NCI-H1092 treated with DMSO at 0.1 percent for 48 hours (cell line): ENCODE data around the gene DGKI.

Experiments
- DNase-seq: peaks from one replicate; lab custom pipeline; 2025; lab: John Stamatoyannopoulos, UW

DGKI gene

GRCh38 chr7:137871170-137871915, 24.6 kb upstream of the DGKI start:
- DNase-seq, result no peak

GRCh38 chr7:137870684-137871083, 23.9 kb upstream of the DGKI start:
- no peak for DNase-seq

GRCh38 chr7:137870078-137870477, 23.3 kb upstream of the DGKI start:
- no peak for DNase-seq

- no peak for DNase-seq
These were observed 22.5 kb upstream of the DGKI start for GRCh38 chr7:137869260-137869659.

- DNase-seq, result no peak
These were observed 20.5 kb upstream of the DGKI start for GRCh38 chr7:137867289-137867688.

GRCh38 chr7:137865764-137866163, 19.0 kb upstream of the DGKI start:
- DNase-seq, result no peak

- no peak for DNase-seq
These were observed 16.2 kb upstream of the DGKI start for GRCh38 chr7:137862964-137863363.

GRCh38 chr7:137862358-137862757, 15.6 kb upstream of the DGKI start:
- no peak for DNase-seq

- DNase-seq, result no peak
These were observed 13.8 kb upstream of the DGKI start for GRCh38 chr7:137860542-137860941.

GRCh38 chr7:137853053-137853452, 6.3 kb upstream of the DGKI start:
- DNase-seq, result no peak

GRCh38 chr7:137852108-137852507, 5.3 kb upstream of the DGKI start:
- DNase-seq, result no peak

GRCh38 chr7:137850972-137851945, 4.5 kb upstream of the DGKI start:
- DNase-seq, result no peak

GRCh38 chr7:137850571-137850970, 3.8 kb upstream of the DGKI start:
- DNase-seq, result no peak

GRCh38 chr7:137848095-137848494, 1.3 kb upstream of the DGKI start:
- no peak for DNase-seq

GRCh38 chr7:137847568-137848050, 835 bp upstream of the DGKI start:
- DNase-seq, result peak; percentile 48

- DNase-seq, result no peak
These were observed 286 bp downstream of the DGKI start for GRCh38 chr7:137846549-137846826.

- no peak for DNase-seq
These were observed 1.9 kb downstream of the DGKI start for GRCh38 chr7:137844677-137845425.

GRCh38 chr7:137839903-137840779, 6.6 kb downstream of the DGKI start:
- DNase-seq, result no peak

GRCh38 chr7:137838706-137839315, 8.0 kb downstream of the DGKI start:
- no peak for DNase-seq

GRCh38 chr7:137836541-137836940, 10.2 kb downstream of the DGKI start:
- no peak for DNase-seq

- DNase-seq, result no peak
These were observed 10.7 kb downstream of the DGKI start for GRCh38 chr7:137836113-137836509.
